H1 (cell line): ENCODE results near the gene ETFDH. TPM values are rescaled to one million over a fixed set of nuclear protein-coding genes. Genes with fewer than 3 reads are reported as not detected.

Source experiments
- CTCF ChIA-PET: fragments of 300-600 bp; sonication (Branson Sonifier 250); formaldehyde crosslinking; loops from one replicate; lab custom pipeline; 2021; ENCODE audit not compliant: partially characterized antibody; lab: Charles Lee
- POLR2A ChIA-PET: fragments of 300-600 bp; sonication (Branson Sonifier 250); formaldehyde crosslinking; loops from one replicate; lab custom pipeline; 2021; ENCODE audit warnings: inconsistent platforms; ENCODE audit not compliant: partially characterized antibody; lab: Charles Lee
- DNase-seq, 2 experiments: peaks; one replicate each; pipeline versions ENCODE4 v3.0.0 to v3.0.0-alpha.2; 2010 to 2022; ENCODE audit warnings: low spot score in 2 of 2, low read depth in 1 of 2, mixed read lengths in 1 of 2
- FAIRE-seq: peaks from 2 replicates; lab custom pipeline; 2011; peaks lifted over from hg19 to GRCh38; lab: Jason Lieb, UNC
- H2AFZ ChIP-seq: 2 replicates; pipeline ENCODE4 v1.8.1; 2012; ENCODE audit warnings: low read length, inconsistent platforms
- H2AK5ac ChIP-seq: 2 replicates; pipeline ENCODE4 v1.6.1; 2013; ENCODE audit warnings: low read depth, low read length
- H2BK120ac ChIP-seq: replicated peaks from 2 replicates; pipeline ENCODE3; 2013; ENCODE audit warnings: low read depth, low read length, inconsistent platforms
- H2BK12ac ChIP-seq: 2 replicates; pipeline ENCODE4 v1.6.1; 2013; ENCODE audit warnings: low read depth, low read length
- H2BK15ac ChIP-seq: 2 replicates; pipeline ENCODE4 v1.6.1; 2013; ENCODE audit warnings: low read length
- H2BK20ac ChIP-seq: 2 replicates; pipeline ENCODE4 v1.6.1; 2013; ENCODE audit warnings: low read length
- H2BK5ac ChIP-seq: 2 replicates; pipeline ENCODE4 v1.6.1; 2013; ENCODE audit warnings: low read depth, low read length
- H3K14ac ChIP-seq: 2 replicates; pipeline ENCODE4 v1.6.1; 2013; ENCODE audit warnings: inconsistent platforms; ENCODE audit not compliant: insufficient read length
- H3K18ac ChIP-seq: 2 replicates; pipeline ENCODE4 v1.6.1; 2013; ENCODE audit warnings: low read length; ENCODE audit errors: extremely low read depth
- H3K23ac ChIP-seq: 2 replicates; pipeline ENCODE4 v1.6.1; 2013; ENCODE audit warnings: inconsistent platforms; ENCODE audit not compliant: insufficient read length
- H3K23me2 ChIP-seq: 2 replicates; pipeline ENCODE4 v1.6.1; 2013; ENCODE audit warnings: low read depth, low read length
- H3K27ac ChIP-seq: 2 replicates; pipeline ENCODE4 v1.6.1; 2011; ENCODE audit warnings: low read depth, low read length, inconsistent platforms
- H3K27me3 ChIP-seq, 4 experiments: replicated peaks in 1 of 4; 1 replicate in 1 of 4; 2 replicates in 3 of 4; pipeline versions ENCODE4 v1.6.1 to v1.8.1; 2011 to 2013; ENCODE audit warnings: low read length in 3 of 4, mild to moderate bottlenecking in 3 of 4, inconsistent platforms in 2 of 4, mixed read lengths in 2 of 4, moderate library complexity in 1 of 4; ENCODE audit not compliant: control insufficient read depth in 3 of 4, insufficient read depth in 3 of 4; ENCODE audit errors: extremely low read depth in 1 of 4
- H3K36me3 ChIP-seq, 4 experiments: 2 replicates each; pipeline versions ENCODE4 v1.6.1 to v1.8.1; 2011 to 2013; ENCODE audit warnings: mild to moderate bottlenecking in 4 of 4, low read length in 3 of 4, moderate library complexity in 2 of 4, control low read depth in 1 of 4, inconsistent platforms in 1 of 4; ENCODE audit not compliant: insufficient read depth in 4 of 4, control insufficient read depth in 2 of 4
- H3K4ac ChIP-seq: replicated peaks from 2 replicates; pipeline ENCODE3; 2013; ENCODE audit warnings: low read length, low read depth, mixed read lengths, inconsistent platforms; ENCODE audit not compliant: insufficient read length
- H3K4me1 ChIP-seq, 4 experiments: replicated peaks in 1 of 4; 1 replicate in 1 of 4; 2 replicates in 3 of 4; pipeline versions ENCODE4 v1.6.1 to v1.8.1; 2011 to 2013; ENCODE audit warnings: low read length in 3 of 4, inconsistent platforms in 2 of 4, mixed read lengths in 1 of 4; ENCODE audit not compliant: insufficient read depth in 4 of 4, control insufficient read depth in 3 of 4
- H3K4me2 ChIP-seq, 2 experiments: 2 replicates each; pipeline versions ENCODE4 v1.6.1 to v1.8.1; 2011 to 2013; ENCODE audit warnings: low read depth in 2 of 2, low read length in 2 of 2, control low read depth in 1 of 2, inconsistent platforms in 1 of 2, mild to moderate bottlenecking in 1 of 2; ENCODE audit not compliant: insufficient read depth in 1 of 2
- H3K4me3 ChIP-seq, 4 experiments: fragments of 200-600, 300-600 bp in 1 of 4; sonication (generic), shearing (Covaris generic), sonication (Bioruptor Twin) in 1 of 4; 2 replicates each; pipeline versions ENCODE4 v1.5.1 to v1.8.1; 2011 to 2016; ENCODE audit warnings: low read length in 4 of 4, low read depth in 3 of 4, control low read depth in 2 of 4, inconsistent platforms in 2 of 4, mild to moderate bottlenecking in 2 of 4, mixed read lengths in 1 of 4, moderate library complexity in 1 of 4; ENCODE audit not compliant: insufficient read depth in 2 of 4; ENCODE audit errors: extremely low read depth in 1 of 4
- H3K56ac ChIP-seq: replicated peaks from 2 replicates; pipeline ENCODE3; 2013; ENCODE audit warnings: low read depth, mild to moderate bottlenecking, mixed read lengths, low read length, inconsistent platforms; ENCODE audit not compliant: insufficient read length
- H3K79me1 ChIP-seq: 2 replicates; pipeline ENCODE4 v1.6.1; 2013; ENCODE audit warnings: low read depth, low read length, control low read depth
- H3K79me2 ChIP-seq, 2 experiments: 2 replicates each; pipeline versions ENCODE4 v1.6.1 to v1.8.1; 2012 to 2013; ENCODE audit warnings: low read length in 2 of 2, mild to moderate bottlenecking in 2 of 2, inconsistent platforms in 1 of 2; ENCODE audit not compliant: insufficient read depth in 2 of 2, control insufficient read depth in 1 of 2
- H3K9ac ChIP-seq, 4 experiments: replicated peaks in 1 of 4; 1 replicate in 1 of 4; 2 replicates in 3 of 4; pipeline versions ENCODE4 v1.6.1 to v1.8.1; 2011 to 2013; ENCODE audit warnings: low read depth in 3 of 4, low read length in 3 of 4, control low read depth in 2 of 4, mild to moderate bottlenecking in 2 of 4, moderate library complexity in 2 of 4, inconsistent platforms in 1 of 4; ENCODE audit errors: extremely low read depth in 1 of 4
- H3K9me3 ChIP-seq, 2 experiments: 2 replicates each; pipeline versions ENCODE4 v1.6.1 to v1.8.1; 2012 to 2013; ENCODE audit warnings: mild to moderate bottlenecking in 2 of 2, moderate library complexity in 2 of 2, control low read depth in 1 of 2, inconsistent platforms in 1 of 2, low read depth in 1 of 2, low read length in 1 of 2, mixed read lengths in 1 of 2; ENCODE audit not compliant: insufficient read depth in 2 of 2
- H4K20me1 ChIP-seq, 2 experiments: replicated peaks in 1 of 2; 2 replicates each; pipeline versions ENCODE3 to v1.8.1; 2011 to 2013; ENCODE audit warnings: inconsistent platforms in 2 of 2, low read length in 2 of 2, mild to moderate bottlenecking in 1 of 2; ENCODE audit not compliant: insufficient read depth in 2 of 2, control insufficient read depth in 1 of 2
- H4K5ac ChIP-seq: 2 replicates; pipeline ENCODE4 v1.6.1; 2013; ENCODE audit warnings: low read length, low read depth, mixed read lengths, inconsistent platforms; ENCODE audit not compliant: insufficient read length
- H4K8ac ChIP-seq: 2 replicates; pipeline ENCODE4 v1.8.0; 2013; ENCODE audit warnings: mild to moderate bottlenecking, moderate library complexity, low read length, inconsistent platforms; ENCODE audit not compliant: insufficient read depth; ENCODE audit errors: extremely low read depth
- H4K91ac ChIP-seq: replicated peaks from 2 replicates; pipeline ENCODE3; 2013; ENCODE audit warnings: low read length, mixed read lengths, inconsistent platforms; ENCODE audit not compliant: insufficient read length
- CBX5 ChIP-seq: fragments of 300-800, 300-1000 bp; sonication (generic); IDR thresholded peaks from 2 replicates; pipeline ENCODE4 v1.7.1; 2016; ENCODE audit warnings: antibody characterized with exemption, low read length, low read depth
- JUN ChIP-seq: IDR thresholded peaks from 2 replicates; pipeline ENCODE4 v1.6.1; 2011; ENCODE audit warnings: low read depth, mild to moderate bottlenecking, improper control_type of control experiment, low read length
- PHF8 ChIP-seq: fragments of 200-600 bp; sonication (generic); conservative IDR thresholded peaks from 2 replicates; pipeline ENCODE4 v1.7.1; 2012; ENCODE audit warnings: low read depth, mild to moderate bottlenecking, inconsistent platforms, low read length, moderate library complexity
- POLR2AphosphoS5 ChIP-seq: IDR thresholded peaks from 2 replicates; pipeline ENCODE4 v1.6.1; 2011; ENCODE audit warnings: low read depth, low read length
- RAD21 ChIP-seq, 2 experiments: IDR thresholded peaks in 1 of 2; conservative IDR thresholded peaks in 1 of 2; 2 replicates each; pipeline ENCODE4 v1.6.1; 2011; ENCODE audit warnings: low read depth in 2 of 2, low read length in 2 of 2, improper control_type of control experiment in 1 of 2, inconsistent platforms in 1 of 2, mild to moderate bottlenecking in 1 of 2, moderate library complexity in 1 of 2
- SRF ChIP-seq: IDR thresholded peaks from 2 replicates; pipeline ENCODE4 v1.6.1; 2011; ENCODE audit warnings: mild to moderate bottlenecking, low read depth, low read length, moderate library complexity
- TAF1 ChIP-seq: IDR thresholded peaks from 2 replicates; pipeline ENCODE4 v1.6.1; 2011; ENCODE audit warnings: mild to moderate bottlenecking, low read depth, low read length
- TAF7 ChIP-seq: optimal IDR thresholded peaks from 2 replicates; pipeline ENCODE3; 2011; ENCODE audit warnings: low read depth, mild to moderate bottlenecking, inconsistent platforms, low read length, moderate library complexity, borderline replicate concordance
- WGBS, 2 experiments: shearing (Covaris generic) in 1 of 2; methylation state at CpG; one replicate each; pipeline versions ENCODE4 v1.1.6 to v1.1.7; 2013 to 2015; ENCODE audit warnings: low lambda C conversion rate in 2 of 2, mixed read lengths in 2 of 2, inconsistent platforms in 1 of 2, low coverage in 1 of 2, missing lambda C conversion rate in 1 of 2; ENCODE audit not compliant: insufficient replicate concordance in 2 of 2, insufficient coverage in 1 of 2, insufficient read length in 1 of 2; ENCODE audit errors: extremely low coverage in 1 of 2, missing lambda C conversion rate in 1 of 2; 5-methylcytosine and 5-hydroxymethylcytosine counted together
- polyA plus RNA-seq, 7 experiments: library from polyadenylated mRNA; depleted of rRNA in 3 of 7; stranded (reverse) in 5 of 7; unstranded in 2 of 7; fragments of >200 nt in 5 of 7; fragments of 200-250 nt in 2 of 7; gene quantifications; 1 replicate in 5 of 7; 2 replicates in 1 of 7; 4 replicates in 1 of 7; pipeline versions ENCODE4 v1.2.1 to v1.2.3, GENCODE V29; 2011 to 2013; ENCODE audit warnings: missing spikeins in 2 of 7, mixed read lengths in 2 of 7
- total RNA-seq: library from RNA; stranded (reverse); fragmentation: NEBNext Ultra II Directional; extraction: Animal tissue kit (Norgen Biotek cat#: 25700); gene quantifications from 2 replicates; pipeline ENCODE4 v1.2.1, GENCODE V29; 2021
- TF ChIP-seq, protein P1 (sequence below): IDR thresholded peaks from 2 replicates; pipeline ENCODE4 v1.6.1; 2011; ENCODE audit warnings: low read depth, mild to moderate bottlenecking, low read length; ENCODE audit not compliant: insufficient read depth
- TF ChIP-seq, protein P2 (sequence below), 3 experiments: IDR thresholded peaks; 1 replicate in 2 of 3; 2 replicates in 1 of 3; pipeline versions ENCODE4 v1.5.1 to v1.6.1; 2011; ENCODE audit warnings: low read length in 3 of 3, mild to moderate bottlenecking in 3 of 3, inconsistent platforms in 2 of 3, low read depth in 1 of 3, moderate library complexity in 1 of 3; ENCODE audit not compliant: insufficient read depth in 1 of 3; ENCODE audit errors: control extremely low read depth in 1 of 3

The ETFDH gene
- total and polyA plus RNA-seq, 2 of the 8 experiments (the other 6 are each of a cell fraction or from before 2014, with no cell fraction given) = 11.3 to 15.7 TPM

DNA sequence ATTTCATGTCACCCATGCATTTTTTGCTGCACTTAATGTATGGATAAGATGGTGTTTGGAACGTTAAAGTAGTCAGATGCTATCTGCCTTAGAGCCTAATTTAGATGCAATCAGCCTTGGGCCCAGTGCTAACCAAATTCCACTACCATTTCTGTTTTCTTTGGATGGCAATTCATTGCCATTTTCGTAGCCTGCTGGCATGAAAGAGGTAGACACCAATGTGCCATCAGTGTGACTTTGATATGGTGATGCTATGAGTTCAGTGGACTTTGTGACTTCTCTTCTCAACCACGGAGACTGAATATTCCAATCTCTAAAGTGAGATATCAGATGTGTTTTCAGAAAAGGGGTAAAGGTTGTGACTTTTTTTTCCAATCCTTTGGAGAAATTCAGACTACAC, 1.5 kb downstream of the ETFDH start:
- Histone ChIP-seq H3K4me3 (no peak overlapping the region), H3K9ac (no peak overlapping the region), H3K14ac (no peak overlapping the region), H3K4ac (no peak overlapping the region), H2BK15ac (no peak overlapping the region), H2BK20ac (no peak overlapping the region), H2BK5ac (no peak overlapping the region), H3K18ac (no peak overlapping the region), H4K5ac (no peak overlapping the region), H3K4me2 (no peak overlapping the region), H4K91ac (no peak overlapping the region), H2BK120ac (no peak overlapping the region), H3K9me3 (no peaks in the 10 kb centered on the region), H3K36me3 (peaks cover 0 to 6% (median 0%) of the 10 kb centered on the region in 4 experiments; a peak in 3 of 8 replicates), H3K56ac (no peak overlapping the region), H4K20me1 (peaks cover 0 to 1% of the 10 kb centered on the region in 2 experiments), H3K23ac (no peak overlapping the region), H2AK5ac (no peak overlapping the region), H3K79me2 (peaks cover 4 to 25% of the 10 kb centered on the region in 2 experiments), H3K79me1 (0 out of 2 replicates have a peak, but pooled peaks cover 3% of the 10 kb centered on the region), H2BK12ac (no peak overlapping the region), H3K4me1 (peaks cover 0 to 3% (median 2%) of the 10 kb centered on the region in 4 experiments; a peak in 2 of 7 replicates), H2AFZ (no peak overlapping the region), H3K27me3 (no peaks in the 10 kb centered on the region), H3K27ac (no peak overlapping the region), H3K23me2 (peaks cover 11% of the 10 kb centered on the region), H4K8ac (no peak overlapping the region)
- CTCF ChIA-PET = interaction anchor here (1.2 kb wide), 1 partner anchor 501 kb away, joined by 3 read pairs; no protein-coding TSS in a partner anchor
- WGBS, 2 experiments = 88% methylated on average over 3 of the region's 3 CpGs; no CpG with 5 or more reads in 1 of the 2 experiments
- FAIRE-seq = no peak
- DNase-seq = no peak
- POLR2A ChIA-PET = no interaction called here
- no peak for TF ChIP-seq TAF1
- TF ChIP-seq RAD21 (IDR thresholded peaks at IDR 0.05 in 1 of 2, conservative IDR thresholded peaks at IDR 0.05 in 1 of 2; ENCODE audit: low read depth in 2 of 2, low read length in 2 of 2) = no peak
- TF ChIP-seq TAF7 = no peak
- TF ChIP-seq POLR2AphosphoS5 = no peak
- TF ChIP-seq, protein P1, sequence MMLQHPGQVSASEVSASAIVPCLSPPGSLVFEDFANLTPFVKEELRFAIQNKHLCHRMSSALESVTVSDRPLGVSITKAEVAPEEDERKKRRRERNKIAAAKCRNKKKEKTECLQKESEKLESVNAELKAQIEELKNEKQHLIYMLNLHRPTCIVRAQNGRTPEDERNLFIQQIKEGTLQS = no peak
- TF ChIP-seq CBX5 = no peak
- no peak for TF ChIP-seq SRF
- TF ChIP-seq PHF8 = no peak
- TF ChIP-seq, protein P2, sequence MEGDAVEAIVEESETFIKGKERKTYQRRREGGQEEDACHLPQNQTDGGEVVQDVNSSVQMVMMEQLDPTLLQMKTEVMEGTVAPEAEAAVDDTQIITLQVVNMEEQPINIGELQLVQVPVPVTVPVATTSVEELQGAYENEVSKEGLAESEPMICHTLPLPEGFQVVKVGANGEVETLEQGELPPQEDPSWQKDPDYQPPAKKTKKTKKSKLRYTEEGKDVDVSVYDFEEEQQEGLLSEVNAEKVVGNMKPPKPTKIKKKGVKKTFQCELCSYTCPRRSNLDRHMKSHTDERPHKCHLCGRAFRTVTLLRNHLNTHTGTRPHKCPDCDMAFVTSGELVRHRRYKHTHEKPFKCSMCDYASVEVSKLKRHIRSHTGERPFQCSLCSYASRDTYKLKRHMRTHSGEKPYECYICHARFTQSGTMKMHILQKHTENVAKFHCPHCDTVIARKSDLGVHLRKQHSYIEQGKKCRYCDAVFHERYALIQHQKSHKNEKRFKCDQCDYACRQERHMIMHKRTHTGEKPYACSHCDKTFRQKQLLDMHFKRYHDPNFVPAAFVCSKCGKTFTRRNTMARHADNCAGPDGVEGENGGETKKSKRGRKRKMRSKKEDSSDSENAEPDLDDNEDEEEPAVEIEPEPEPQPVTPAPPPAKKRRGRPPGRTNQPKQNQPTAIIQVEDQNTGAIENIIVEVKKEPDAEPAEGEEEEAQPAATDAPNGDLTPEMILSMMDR (IDR thresholded peaks at IDR 0.05; ENCODE audit: control extremely low read depth in 1 of 3, insufficient read depth in 1 of 3, low read depth in 1 of 3, low read length in 3 of 3) = no peak
- TF ChIP-seq JUN = no peak
